GM12874 (cell line): ENCODE data around the gene TOGARAM1.

Experiments
- TF ChIP-seq, protein P1 (sequence below): IDR thresholded peaks from 2 replicates; pipeline ENCODE4 v1.5.1; 2011; ENCODE audit warnings: low read depth, mild to moderate bottlenecking, control low read depth, low read length, moderate library complexity; ENCODE audit not compliant: insufficient read depth

The TOGARAM1 gene

DNA sequence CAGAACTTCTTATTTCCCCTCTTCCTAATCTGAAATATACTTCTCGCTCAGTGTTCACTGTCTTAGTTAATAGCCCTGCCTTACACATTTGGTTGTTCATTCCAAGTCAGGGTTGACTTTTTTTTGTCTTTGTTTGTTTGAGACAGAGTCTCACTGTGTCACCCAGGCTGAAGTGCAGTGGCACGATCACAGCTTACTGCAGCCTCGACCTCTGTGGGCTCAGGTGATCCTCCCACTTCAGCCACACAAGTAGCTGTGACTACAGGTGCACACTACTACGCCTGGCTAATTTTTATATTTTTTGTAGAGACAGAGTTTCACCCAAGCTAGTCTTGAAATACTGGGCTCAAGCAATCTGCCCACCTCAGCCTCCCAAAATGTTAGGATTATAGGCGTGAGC is 79.7 kb downstream of the TOGARAM1 start:
- TF ChIP-seq, protein P1, sequence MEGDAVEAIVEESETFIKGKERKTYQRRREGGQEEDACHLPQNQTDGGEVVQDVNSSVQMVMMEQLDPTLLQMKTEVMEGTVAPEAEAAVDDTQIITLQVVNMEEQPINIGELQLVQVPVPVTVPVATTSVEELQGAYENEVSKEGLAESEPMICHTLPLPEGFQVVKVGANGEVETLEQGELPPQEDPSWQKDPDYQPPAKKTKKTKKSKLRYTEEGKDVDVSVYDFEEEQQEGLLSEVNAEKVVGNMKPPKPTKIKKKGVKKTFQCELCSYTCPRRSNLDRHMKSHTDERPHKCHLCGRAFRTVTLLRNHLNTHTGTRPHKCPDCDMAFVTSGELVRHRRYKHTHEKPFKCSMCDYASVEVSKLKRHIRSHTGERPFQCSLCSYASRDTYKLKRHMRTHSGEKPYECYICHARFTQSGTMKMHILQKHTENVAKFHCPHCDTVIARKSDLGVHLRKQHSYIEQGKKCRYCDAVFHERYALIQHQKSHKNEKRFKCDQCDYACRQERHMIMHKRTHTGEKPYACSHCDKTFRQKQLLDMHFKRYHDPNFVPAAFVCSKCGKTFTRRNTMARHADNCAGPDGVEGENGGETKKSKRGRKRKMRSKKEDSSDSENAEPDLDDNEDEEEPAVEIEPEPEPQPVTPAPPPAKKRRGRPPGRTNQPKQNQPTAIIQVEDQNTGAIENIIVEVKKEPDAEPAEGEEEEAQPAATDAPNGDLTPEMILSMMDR, result no peak

DNA sequence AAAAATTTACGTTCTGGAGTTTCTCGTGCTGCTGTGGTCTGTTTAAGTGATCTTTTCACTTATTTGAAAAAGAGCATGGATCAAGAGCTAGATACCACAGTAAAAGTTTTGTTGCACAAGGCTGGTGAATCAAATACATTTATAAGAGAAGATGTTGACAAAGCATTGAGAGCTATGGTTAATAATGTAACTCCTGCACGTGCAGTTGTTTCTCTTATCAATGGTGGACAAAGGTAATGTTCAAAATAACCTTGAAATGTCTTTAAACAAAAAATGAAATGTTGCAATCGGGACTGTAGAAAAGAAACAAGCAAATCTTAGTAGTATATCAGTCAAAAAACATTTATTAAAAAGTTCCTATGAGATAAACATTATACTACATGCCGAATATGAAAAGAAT is 82.6 kb downstream of the TOGARAM1 start:
- TF ChIP-seq, protein P1, result no peak

DNA sequence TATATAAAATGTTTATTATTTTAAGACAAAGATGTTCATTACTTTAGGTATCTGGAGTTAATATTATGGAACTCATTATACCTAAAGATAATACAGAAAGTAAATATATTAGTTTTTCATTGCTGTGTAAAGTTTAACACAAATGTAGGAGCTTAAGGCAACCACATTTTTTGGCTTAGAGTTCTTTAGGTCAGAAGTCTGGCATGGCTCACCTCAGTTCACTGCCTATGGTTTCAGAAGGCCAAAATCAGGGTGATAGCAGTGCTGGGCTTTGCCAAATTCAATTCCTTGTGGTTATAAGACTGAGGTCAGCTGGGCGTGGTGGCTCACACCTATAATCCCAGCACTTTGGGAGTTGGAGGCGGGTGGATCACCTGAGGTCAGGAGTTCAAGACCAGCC is 86.4 kb downstream of the TOGARAM1 start:
- TF ChIP-seq, protein P1, result no peak

DNA sequence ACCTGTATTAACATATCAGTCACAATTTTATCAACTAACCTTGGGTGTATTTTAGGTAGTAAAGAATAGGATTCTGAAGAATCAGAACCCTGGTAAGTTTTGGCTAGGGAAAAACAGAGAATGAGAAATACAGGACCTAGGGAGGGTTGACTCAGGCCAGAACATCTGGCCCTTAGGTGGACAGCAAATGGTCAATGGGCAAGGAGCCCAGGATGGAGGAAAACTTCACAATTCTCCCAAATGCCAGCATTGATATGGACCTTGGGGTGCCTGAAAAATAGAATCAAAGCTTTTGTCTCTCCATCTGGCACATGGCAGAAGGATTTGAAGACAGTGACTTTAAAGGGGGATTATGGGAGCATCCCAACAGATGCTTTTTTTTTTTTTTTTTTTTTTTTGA is 89.2 kb downstream of the TOGARAM1 start:
- TF ChIP-seq, protein P1, result no peak

DNA sequence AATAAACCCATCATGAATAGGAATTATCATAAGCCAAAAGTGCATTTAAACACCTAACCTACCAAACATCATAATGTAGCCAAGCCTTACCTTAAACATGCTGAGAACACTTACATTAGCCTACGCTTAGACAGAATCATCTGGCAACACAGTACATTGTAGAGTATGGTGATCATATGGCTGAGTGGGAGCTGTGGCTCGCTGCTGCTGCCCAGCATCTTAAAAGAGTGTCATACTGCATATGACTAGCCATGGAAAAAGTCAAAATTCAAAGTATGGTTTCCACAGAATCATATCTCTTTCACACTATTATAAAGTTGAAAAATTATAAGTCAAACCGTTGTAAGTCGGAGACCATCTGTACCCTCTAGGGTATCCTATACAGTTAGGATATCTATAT is 89.9 kb downstream of the TOGARAM1 start:
- TF ChIP-seq, protein P1, result no peak

DNA sequence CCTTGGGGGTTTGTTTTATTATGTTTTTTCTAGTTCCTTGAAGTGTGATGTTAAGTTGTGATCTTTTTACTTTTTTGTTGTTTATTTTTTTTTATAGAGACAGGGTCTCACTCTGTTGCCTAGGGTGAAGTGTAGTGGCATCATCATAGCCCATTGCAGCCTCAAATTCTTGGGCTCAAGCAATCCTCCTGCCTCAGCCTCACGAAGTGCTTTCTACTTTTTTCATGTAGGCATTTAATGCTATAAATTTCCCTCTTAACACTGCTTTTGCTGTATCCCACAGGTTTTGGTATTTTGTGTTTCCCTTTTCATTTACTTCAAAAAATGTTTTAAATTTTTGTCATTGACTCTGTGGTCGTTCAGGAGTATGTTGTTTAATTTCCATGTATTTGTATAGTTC is 95.4 kb downstream of the TOGARAM1 start:
- TF ChIP-seq, protein P1, result no peak

DNA sequence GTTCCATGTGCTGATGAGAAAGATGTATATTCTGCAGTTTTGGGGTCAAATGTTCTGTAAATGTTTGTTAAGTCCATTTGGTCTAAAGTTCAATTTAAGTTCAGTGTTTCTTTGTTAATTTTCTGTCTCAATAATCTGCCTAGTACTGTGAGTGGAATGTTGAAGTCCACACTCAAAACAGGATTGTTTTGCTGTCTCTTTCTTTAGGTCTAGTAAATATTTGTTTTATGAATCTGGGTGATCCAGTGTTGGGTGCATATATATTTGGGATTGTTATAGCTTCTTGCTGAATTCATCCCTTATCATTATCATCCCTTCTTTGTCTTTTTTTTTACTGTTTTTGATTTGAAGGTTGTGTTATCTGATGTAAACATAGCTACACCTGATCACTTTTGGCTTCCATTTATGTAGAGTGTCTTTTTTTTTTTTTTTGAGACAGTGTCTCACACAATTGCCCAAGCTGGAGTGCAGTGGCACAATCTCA is 95.9 kb downstream of the TOGARAM1 start:
- TF ChIP-seq, protein P1, result no peak
